WTC11 (cell line): Measurements from ENCODE around the gene HECTD4. TPM values are rescaled to one million over a fixed set of nuclear protein-coding genes. Genes with fewer than 3 reads are reported as not detected.

Experiments
- ATAC-seq: fragments of 200-7000 bp; cut with Tn5 transposase; 2 replicates; pipeline ENCODE4 v1.10.0; 2021; ENCODE audit warnings: mild to moderate bottlenecking, moderate library complexity
- CTCF ChIA-PET: fragments of 300-600 bp; sonication (Branson Sonifier 250); formaldehyde crosslinking; loops from one replicate; lab custom pipeline; 2021; ENCODE audit warnings: antibody characterized with exemption; lab: Charles Lee
- POLR2A ChIA-PET: fragments of 350-600 bp; sonication (Branson Sonifier 250); formaldehyde crosslinking; loops from one replicate; lab custom pipeline; 2021; ENCODE audit warnings: antibody characterized with exemption; lab: Charles Lee
- DNase-seq: peaks from one replicate; pipeline ENCODE4 v3.0.0; 2021; ENCODE audit warnings: low spot score
- H3K27ac Mint-ChIP-seq: 2 replicates; pipeline ENCODE4 v1.8.0; 2021; ENCODE audit warnings: mixed read lengths
- H3K27me3 Mint-ChIP-seq: 2 replicates; pipeline ENCODE4 v1.8.0; 2021; ENCODE audit warnings: low read depth, mild to moderate bottlenecking, moderate library complexity, mixed read lengths
- H3K36me3 Mint-ChIP-seq: 2 replicates; pipeline ENCODE4 v1.8.0; 2021; ENCODE audit warnings: mixed read lengths
- H3K4me1 Mint-ChIP-seq: 2 replicates; pipeline ENCODE4 v1.8.0; 2022; ENCODE audit warnings: mixed read lengths
- H3K4me3 Mint-ChIP-seq: 2 replicates; pipeline ENCODE4 v1.8.0; 2021; ENCODE audit warnings: mild to moderate bottlenecking, moderate library complexity, mixed read lengths
- H3K9me3 Mint-ChIP-seq: 2 replicates; pipeline ENCODE4 v1.8.0; 2021; ENCODE audit warnings: mixed read lengths
- ETV6 ChIP-seq: sonication (generic); formaldehyde crosslinking; IDR thresholded peaks from 2 replicates; pipeline ENCODE4 v1.8.1; 2022; ENCODE audit warnings: mild to moderate bottlenecking, missing genetic modification reagents
- GTF2I ChIP-seq: fragments of 250-450 bp; sonication (Bioruptor Pico); conservative IDR thresholded peaks from 2 replicates; pipeline ENCODE4 v1.4.0; 2021; ENCODE audit warnings: mild to moderate bottlenecking
- MXD4 ChIP-seq: fragments of 250-450 bp; sonication (Bioruptor Pico); IDR thresholded peaks from 2 replicates; pipeline ENCODE4 v1.8.0; 2021; ENCODE audit warnings: mild to moderate bottlenecking, moderate library complexity, borderline replicate concordance
- NFE2L1 ChIP-seq: sonication (generic); formaldehyde crosslinking; IDR thresholded peaks from 2 replicates; pipeline ENCODE4 v1.8.1; 2023; ENCODE audit warnings: missing genetic modification reagents
- PRRX2 ChIP-seq: fragments of 250-450 bp; sonication (Bioruptor Pico); IDR thresholded peaks from 2 replicates; pipeline ENCODE4 v1.8.0; 2021; ENCODE audit warnings: mild to moderate bottlenecking
- RELA ChIP-seq: sonication (generic); formaldehyde crosslinking; IDR thresholded peaks from 2 replicates; pipeline ENCODE4 v1.8.1; 2022; ENCODE audit warnings: missing genetic modification reagents, mild to moderate bottlenecking, borderline replicate concordance
- TEAD4 ChIP-seq: sonication (generic); formaldehyde crosslinking; IDR thresholded peaks from 2 replicates; pipeline ENCODE4 v1.8.0; 2022; ENCODE audit warnings: mild to moderate bottlenecking, missing genetic modification reagents
- ZNF138 ChIP-seq: sonication (generic); formaldehyde crosslinking; conservative IDR thresholded peaks from 2 replicates; pipeline ENCODE4 v1.8.1; 2022; ENCODE audit warnings: mild to moderate bottlenecking, moderate library complexity, missing genetic modification reagents
- ZNF423 ChIP-seq: fragments of 250-450 bp; sonication (Bioruptor Pico); IDR thresholded peaks from 2 replicates; pipeline ENCODE4 v2.1.2; 2022; ENCODE audit warnings: mild to moderate bottlenecking, moderate library complexity
- total RNA-seq: library from RNA; stranded (reverse); gene quantifications from 3 replicates; pipeline ENCODE4 v1.2.3, GENCODE V29; 2021
- TF ChIP-seq, protein P1 (sequence below): sonication (generic); formaldehyde crosslinking; IDR thresholded peaks from 2 replicates; pipeline ENCODE4 v1.8.0; 2022; ENCODE audit warnings: mild to moderate bottlenecking, missing genetic modification reagents
- TF ChIP-seq, protein P2 (sequence below): sonication (generic); formaldehyde crosslinking; IDR thresholded peaks from 2 replicates; pipeline ENCODE4 v1.8.0; 2023; ENCODE audit warnings: missing genetic modification reagents, mild to moderate bottlenecking, borderline replicate concordance
- TF ChIP-seq, protein P3 (sequence below): fragments of 250-450 bp; sonication (Bioruptor Pico); IDR thresholded peaks from 2 replicates; pipeline ENCODE4 v1.9.0; 2021; ENCODE audit warnings: mild to moderate bottlenecking
- TF ChIP-seq, protein P4 (sequence below): sonication (generic); formaldehyde crosslinking; IDR thresholded peaks from 2 replicates; pipeline ENCODE4 v1.8.0; 2022; ENCODE audit warnings: mild to moderate bottlenecking, missing genetic modification reagents

Gene HECTD4
- total RNA-seq, 1 experiment from 2014 or later: 31.7 TPM

DNA sequence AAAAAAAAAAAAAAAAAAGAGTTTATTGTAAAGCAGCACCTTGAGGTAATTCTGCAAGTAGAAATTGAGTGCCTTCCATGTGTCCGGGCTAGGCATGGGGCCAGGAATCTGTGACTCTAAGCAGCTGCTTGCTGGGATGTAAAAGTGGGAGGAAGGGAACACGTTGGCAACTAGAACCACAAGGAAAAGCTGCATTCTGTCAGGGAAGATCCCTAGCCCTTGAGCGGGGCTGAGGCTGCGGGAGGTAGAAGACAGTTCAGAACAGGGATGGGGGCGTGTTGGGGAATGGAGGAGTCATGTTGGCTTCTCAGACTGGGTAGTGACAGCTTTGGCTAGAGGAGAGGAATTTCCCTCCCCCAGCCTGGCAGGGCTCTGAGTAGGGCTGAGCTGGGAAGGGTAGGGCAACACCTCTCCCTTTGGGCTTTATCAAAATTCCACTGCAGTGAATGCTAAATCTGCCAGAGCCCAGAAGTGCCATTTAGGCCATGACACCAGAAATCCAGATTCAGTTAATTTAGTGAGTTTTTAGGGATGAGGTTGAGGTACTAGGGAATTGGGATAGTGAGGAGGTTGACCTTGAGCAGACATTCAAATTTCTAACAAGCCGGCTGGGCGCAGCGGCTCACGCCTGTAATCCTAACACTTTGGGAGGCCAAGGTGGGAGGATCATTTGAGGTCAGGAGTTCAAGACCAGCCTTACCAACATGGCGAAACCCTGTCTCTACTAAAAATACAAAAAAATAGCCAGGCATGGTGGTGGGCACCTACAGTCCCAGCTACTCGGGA, 260.3 kb downstream of the HECTD4 start:
- no peak overlapping the region for H3K4me3 Mint-ChIP-seq

DNA sequence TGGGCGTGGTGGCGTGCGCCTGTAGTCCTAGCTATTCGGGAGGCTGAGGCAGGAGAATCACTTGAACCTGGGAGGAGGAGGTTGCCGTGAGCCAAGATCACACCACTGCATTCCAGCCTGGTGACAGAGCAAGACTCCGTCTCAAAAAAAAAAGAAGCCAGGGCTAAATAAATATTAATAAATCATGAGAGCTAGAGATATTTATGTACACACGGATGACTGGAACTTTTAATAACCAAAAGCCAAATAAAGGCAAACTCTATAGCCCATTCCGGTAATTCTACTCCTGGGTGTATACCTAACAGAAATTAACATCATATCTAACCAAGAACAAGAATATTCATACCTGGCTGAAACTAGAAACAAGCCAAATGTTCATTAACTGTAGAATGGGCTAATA, 264.5 kb downstream of the HECTD4 start:
- DNase-seq (no peak), ATAC-seq (no peak)
- Mint-ChIP-seq H3K27ac (no peak overlapping the region), H3K27me3 (no peaks in the 10 kb centered on the region), H3K9me3 (no peaks in the 10 kb centered on the region), H3K36me3 (no peaks in the 10 kb centered on the region), H3K4me1 (peaks cover 19% of the 10 kb centered on the region), H3K4me3 (no peak overlapping the region)
- TF ChIP-seq MXD4 (CRISPR knock-in tag) (no peak), RELA (CRISPR knock-in tag) (no peak)
- TF ChIP-seq, protein P1, sequence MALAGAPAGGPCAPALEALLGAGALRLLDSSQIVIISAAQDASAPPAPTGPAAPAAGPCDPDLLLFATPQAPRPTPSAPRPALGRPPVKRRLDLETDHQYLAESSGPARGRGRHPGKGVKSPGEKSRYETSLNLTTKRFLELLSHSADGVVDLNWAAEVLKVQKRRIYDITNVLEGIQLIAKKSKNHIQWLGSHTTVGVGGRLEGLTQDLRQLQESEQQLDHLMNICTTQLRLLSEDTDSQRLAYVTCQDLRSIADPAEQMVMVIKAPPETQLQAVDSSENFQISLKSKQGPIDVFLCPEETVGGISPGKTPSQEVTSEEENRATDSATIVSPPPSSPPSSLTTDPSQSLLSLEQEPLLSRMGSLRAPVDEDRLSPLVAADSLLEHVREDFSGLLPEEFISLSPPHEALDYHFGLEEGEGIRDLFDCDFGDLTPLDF: no peak
- CTCF ChIA-PET: no interaction called here
- POLR2A ChIA-PET: no interaction called here

More for the DNA sequence above, 260.3 kb downstream of the HECTD4 start:
- DNase-seq: no peak
- ChIA-PET POLR2A (interaction anchor here (0.6 kb wide), 2 partner anchors 118 to 279 kb away, joined by 3 read pairs; no protein-coding TSS in a partner anchor), CTCF (interaction anchor here (0.6 kb wide), 2 partner anchors 28 to 351 kb away, joined by 3 read pairs; no protein-coding TSS in a partner anchor)
- peaks cover 27% of the 10 kb centered on the region for H3K4me1 Mint-ChIP-seq
- 0 out of 2 replicates have a peak overlapping the region, but pooled peaks have one; percentile 76 for H3K27ac Mint-ChIP-seq
- TF ChIP-seq, protein P2, sequence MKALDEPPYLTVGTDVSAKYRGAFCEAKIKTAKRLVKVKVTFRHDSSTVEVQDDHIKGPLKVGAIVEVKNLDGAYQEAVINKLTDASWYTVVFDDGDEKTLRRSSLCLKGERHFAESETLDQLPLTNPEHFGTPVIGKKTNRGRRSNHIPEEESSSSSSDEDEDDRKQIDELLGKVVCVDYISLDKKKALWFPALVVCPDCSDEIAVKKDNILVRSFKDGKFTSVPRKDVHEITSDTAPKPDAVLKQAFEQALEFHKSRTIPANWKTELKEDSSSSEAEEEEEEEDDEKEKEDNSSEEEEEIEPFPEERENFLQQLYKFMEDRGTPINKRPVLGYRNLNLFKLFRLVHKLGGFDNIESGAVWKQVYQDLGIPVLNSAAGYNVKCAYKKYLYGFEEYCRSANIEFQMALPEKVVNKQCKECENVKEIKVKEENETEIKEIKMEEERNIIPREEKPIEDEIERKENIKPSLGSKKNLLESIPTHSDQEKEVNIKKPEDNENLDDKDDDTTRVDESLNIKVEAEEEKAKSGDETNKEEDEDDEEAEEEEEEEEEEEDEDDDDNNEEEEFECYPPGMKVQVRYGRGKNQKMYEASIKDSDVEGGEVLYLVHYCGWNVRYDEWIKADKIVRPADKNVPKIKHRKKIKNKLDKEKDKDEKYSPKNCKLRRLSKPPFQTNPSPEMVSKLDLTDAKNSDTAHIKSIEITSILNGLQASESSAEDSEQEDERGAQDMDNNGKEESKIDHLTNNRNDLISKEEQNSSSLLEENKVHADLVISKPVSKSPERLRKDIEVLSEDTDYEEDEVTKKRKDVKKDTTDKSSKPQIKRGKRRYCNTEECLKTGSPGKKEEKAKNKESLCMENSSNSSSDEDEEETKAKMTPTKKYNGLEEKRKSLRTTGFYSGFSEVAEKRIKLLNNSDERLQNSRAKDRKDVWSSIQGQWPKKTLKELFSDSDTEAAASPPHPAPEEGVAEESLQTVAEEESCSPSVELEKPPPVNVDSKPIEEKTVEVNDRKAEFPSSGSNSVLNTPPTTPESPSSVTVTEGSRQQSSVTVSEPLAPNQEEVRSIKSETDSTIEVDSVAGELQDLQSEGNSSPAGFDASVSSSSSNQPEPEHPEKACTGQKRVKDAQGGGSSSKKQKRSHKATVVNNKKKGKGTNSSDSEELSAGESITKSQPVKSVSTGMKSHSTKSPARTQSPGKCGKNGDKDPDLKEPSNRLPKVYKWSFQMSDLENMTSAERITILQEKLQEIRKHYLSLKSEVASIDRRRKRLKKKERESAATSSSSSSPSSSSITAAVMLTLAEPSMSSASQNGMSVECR (CRISPR knock-in tag): no peak
- TF ChIP-seq ETV6 (CRISPR knock-in tag): no peak
- TF ChIP-seq, protein P3, sequence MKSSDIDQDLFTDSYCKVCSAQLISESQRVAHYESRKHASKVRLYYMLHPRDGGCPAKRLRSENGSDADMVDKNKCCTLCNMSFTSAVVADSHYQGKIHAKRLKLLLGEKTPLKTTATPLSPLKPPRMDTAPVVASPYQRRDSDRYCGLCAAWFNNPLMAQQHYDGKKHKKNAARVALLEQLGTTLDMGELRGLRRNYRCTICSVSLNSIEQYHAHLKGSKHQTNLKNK: no peak
- no peak for TF ChIP-seq TEAD4
- peaks cover 2% of the 10 kb centered on the region; the same call in 1 of the 2 replicates for H3K27me3 Mint-ChIP-seq
- no peak for ATAC-seq
- no peaks in the 10 kb centered on the region for H3K36me3 Mint-ChIP-seq
- H3K9me3 Mint-ChIP-seq: no peaks in the 10 kb centered on the region

DNA sequence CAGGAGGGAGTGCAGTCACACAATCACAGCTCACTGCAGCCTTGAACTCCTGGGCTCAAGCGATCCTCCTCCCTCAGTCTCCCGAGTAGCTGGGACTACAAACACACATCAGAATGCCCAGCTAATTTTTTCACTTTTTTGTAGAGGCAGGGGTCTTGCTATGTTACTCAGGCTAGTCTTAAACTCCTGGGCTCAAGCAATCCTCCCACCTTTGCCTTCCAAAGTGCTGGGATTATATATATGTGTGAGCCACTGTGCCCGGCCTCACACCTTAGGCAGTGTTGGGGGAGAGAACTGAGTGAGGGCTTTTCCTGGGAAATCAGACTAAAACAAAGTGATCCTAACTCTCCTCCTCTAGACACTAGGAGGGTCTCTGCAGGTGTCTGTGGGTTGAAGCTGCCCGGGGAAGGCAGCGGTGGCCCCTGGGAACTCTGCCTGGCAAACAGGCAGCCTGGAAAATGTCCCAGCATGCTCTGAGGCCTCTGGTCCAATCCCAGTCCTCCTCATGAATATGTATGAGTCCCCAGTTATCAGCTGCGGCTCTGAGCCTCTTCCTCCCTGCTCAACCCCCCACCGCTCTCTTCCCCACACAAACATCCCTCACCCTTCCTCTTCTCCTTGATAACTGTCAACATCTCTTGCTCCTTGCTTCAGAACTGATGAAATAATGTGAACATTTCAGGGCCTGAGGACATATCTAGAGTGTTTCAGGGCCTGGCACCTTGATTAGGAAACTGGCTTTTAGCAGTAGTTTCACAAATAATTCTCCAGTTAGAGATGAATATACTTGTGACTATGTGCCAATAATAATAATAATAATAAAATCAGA, 265.8 kb downstream of the HECTD4 start:
- H3K4me3 Mint-ChIP-seq: peak overlapping the region; percentile 33

More for the DNA sequence above, 265.8 kb downstream of the HECTD4 start:
- Mint-ChIP-seq H3K27ac (peak overlapping the region; percentile 90), H3K4me1 (peaks cover 20% of the 10 kb centered on the region), H3K9me3 (no peaks in the 10 kb centered on the region), H3K27me3 (no peaks in the 10 kb centered on the region), H3K36me3 (no peaks in the 10 kb centered on the region)
- peak; percentile 77 for DNase-seq
- ChIA-PET CTCF (interaction anchor here (0.7 to 1.0 kb wide), 3 partner anchors 9 to 172 kb away, joined by 3 to 5 read pairs (median 4); partner anchors contain the start of gene TRAFD1), POLR2A (interaction anchor here (0.5 to 1.5 kb wide), 4 partner anchors 9 to 203 kb away, joined by 3 to 13 read pairs (median 5); partner anchors contain the start of gene TRAFD1)
- TF ChIP-seq TEAD4: no peak
- TF ChIP-seq, protein P4, sequence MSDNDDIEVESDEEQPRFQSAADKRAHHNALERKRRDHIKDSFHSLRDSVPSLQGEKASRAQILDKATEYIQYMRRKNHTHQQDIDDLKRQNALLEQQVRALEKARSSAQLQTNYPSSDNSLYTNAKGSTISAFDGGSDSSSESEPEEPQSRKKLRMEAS (CRISPR knock-in tag): no peak
- TF ChIP-seq ZNF423 (CRISPR knock-in tag): no peak; the same call in 1 of the 2 replicates
- no peak for TF ChIP-seq NFE2L1 (CRISPR knock-in tag)
- no peak for TF ChIP-seq ZNF138 (CRISPR knock-in tag)
- TF ChIP-seq PRRX2 (CRISPR knock-in tag): no peak
- TF ChIP-seq GTF2I: no peak
- TF ChIP-seq ETV6 (CRISPR knock-in tag): peak; percentile 62; the same call in 1 of the 2 replicates
- ATAC-seq: peak; percentile 99
